MCF 10A (cell line): Measurements from ENCODE around the gene INHBB. TPM values are rescaled to one million over a fixed set of nuclear protein-coding genes. Genes with fewer than 3 reads are reported as not detected.

ENCODE experiments used
- BruUV-seq: library from RNA; stranded (reverse); fragments of 400-500 nt; replicated peaks from 2 replicates; lab custom pipeline; 2021; lab: Mats Ljungman, UMichigan
- CTCF ChIA-PET: fragments of 300-600 bp; sonication (Branson Sonifier 250); formaldehyde crosslinking; extraction: SDS; loops from one replicate; lab custom pipeline; 2021; ENCODE audit warnings: antibody characterized with exemption, inconsistent platforms; lab: Yijun Ruan, JAX
- POLR2A ChIA-PET: fragments of 300-600, 350-650 bp; sonication (Branson Sonifier 250); formaldehyde crosslinking; extraction: SDS; loops from one replicate; lab custom pipeline; 2020; ENCODE audit warnings: antibody characterized with exemption, inconsistent platforms; lab: Yijun Ruan, JAX
- DNase-seq: peaks from one replicate; pipeline ENCODE4 v3.0.0-alpha.2; 2018; ENCODE audit not compliant: unreplicated experiment
- H3K27ac Mint-ChIP-seq: one replicate; pipeline ENCODE4 v1.8.0; 2022; ENCODE audit warnings: mild to moderate bottlenecking, low read depth, mixed read lengths; ENCODE audit not compliant: unreplicated experiment
- H3K27me3 Mint-ChIP-seq: one replicate; pipeline ENCODE4 v1.8.0; 2022; ENCODE audit warnings: mixed read lengths; ENCODE audit not compliant: insufficient read depth, unreplicated experiment
- H3K36me3 Mint-ChIP-seq: one replicate; pipeline ENCODE4 v1.8.0; 2022; ENCODE audit warnings: mild to moderate bottlenecking, moderate library complexity, mixed read lengths; ENCODE audit not compliant: insufficient read depth, unreplicated experiment
- H3K4me1 Mint-ChIP-seq: one replicate; pipeline ENCODE4 v1.8.0; 2022; ENCODE audit warnings: mixed read lengths; ENCODE audit not compliant: insufficient read depth, unreplicated experiment
- H3K4me3 Mint-ChIP-seq: one replicate; pipeline ENCODE4 v1.8.0; 2022; ENCODE audit warnings: mild to moderate bottlenecking, moderate library complexity, mixed read lengths; ENCODE audit not compliant: unreplicated experiment
- H3K9me3 Mint-ChIP-seq: one replicate; pipeline ENCODE4 v1.8.0; 2022; ENCODE audit warnings: mixed read lengths; ENCODE audit not compliant: unreplicated experiment
- intact Hi-C: fragments of 100-400 bp; cut with micrococcal nuclease; formaldehyde crosslinking; loops from 2 replicates; pipeline ENCODE4 v1.14.1; 2022
- total RNA-seq: library from RNA; stranded (reverse); gene quantifications from 2 replicates; pipeline ENCODE4 v1.2.3, GENCODE V29; 2022
- TF ChIP-seq, protein P1 (sequence below): fragments of 200-600 bp; IDR thresholded peaks from one replicate; pipeline ENCODE4 v1.8.0; 2022; ENCODE audit warnings: antibody characterized with exemption, mild to moderate bottlenecking; ENCODE audit not compliant: unreplicated experiment

The INHBB gene
- total RNA-seq, 1 experiment from 2014 or later, result 0.16 TPM

DNA sequence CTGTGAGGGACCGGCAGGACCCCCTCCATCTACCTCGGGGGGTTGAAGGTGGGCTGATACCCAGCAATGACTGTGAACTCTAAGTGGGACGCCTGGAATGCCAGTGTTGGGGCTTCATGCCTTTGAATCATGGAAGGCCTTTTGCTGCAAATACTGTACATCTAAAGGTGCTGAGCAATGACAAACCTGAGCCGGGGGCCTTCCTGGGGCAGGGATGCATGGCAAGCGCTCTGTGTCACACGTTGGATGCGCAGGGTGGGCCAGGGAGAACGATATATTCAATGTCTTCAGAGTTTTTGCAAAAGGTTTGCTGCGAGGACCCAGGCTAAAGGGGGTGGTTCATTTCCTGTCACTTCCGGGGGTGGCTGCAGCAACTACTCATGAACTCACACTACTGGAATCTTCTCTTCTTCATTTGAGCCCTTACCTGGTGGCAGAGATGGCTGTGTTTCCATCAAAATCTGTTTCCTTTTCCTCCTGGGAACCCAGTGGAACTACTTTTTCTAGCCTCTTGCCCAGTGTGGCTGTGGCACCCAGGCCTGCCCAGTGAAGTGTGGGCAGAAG lies 24.1 kb upstream of the INHBB start:
- Mint-ChIP-seq H3K36me3 (no peaks in the 10 kb centered on the region), H3K27ac (no peak overlapping the region), H3K9me3 (no peaks in the 10 kb centered on the region), H3K4me1 (peaks cover 31% of the 10 kb centered on the region), H3K27me3 (no peaks in the 10 kb centered on the region), H3K4me3 (no peak overlapping the region)
- intact Hi-C loops, result no loop called here
- DNase-seq, result no peak
- TF ChIP-seq, protein P1, sequence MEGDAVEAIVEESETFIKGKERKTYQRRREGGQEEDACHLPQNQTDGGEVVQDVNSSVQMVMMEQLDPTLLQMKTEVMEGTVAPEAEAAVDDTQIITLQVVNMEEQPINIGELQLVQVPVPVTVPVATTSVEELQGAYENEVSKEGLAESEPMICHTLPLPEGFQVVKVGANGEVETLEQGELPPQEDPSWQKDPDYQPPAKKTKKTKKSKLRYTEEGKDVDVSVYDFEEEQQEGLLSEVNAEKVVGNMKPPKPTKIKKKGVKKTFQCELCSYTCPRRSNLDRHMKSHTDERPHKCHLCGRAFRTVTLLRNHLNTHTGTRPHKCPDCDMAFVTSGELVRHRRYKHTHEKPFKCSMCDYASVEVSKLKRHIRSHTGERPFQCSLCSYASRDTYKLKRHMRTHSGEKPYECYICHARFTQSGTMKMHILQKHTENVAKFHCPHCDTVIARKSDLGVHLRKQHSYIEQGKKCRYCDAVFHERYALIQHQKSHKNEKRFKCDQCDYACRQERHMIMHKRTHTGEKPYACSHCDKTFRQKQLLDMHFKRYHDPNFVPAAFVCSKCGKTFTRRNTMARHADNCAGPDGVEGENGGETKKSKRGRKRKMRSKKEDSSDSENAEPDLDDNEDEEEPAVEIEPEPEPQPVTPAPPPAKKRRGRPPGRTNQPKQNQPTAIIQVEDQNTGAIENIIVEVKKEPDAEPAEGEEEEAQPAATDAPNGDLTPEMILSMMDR, result no peak
- CTCF ChIA-PET, result interaction anchor here (0.5 to 0.6 kb wide), 3 partner anchors 16 to 241 kb away, joined by 3 read pairs; no protein-coding TSS in a partner anchor
- no TSS peak for BruUV-seq
- POLR2A ChIA-PET, result interaction anchor here (0.8 kb wide), 1 partner anchor 304 kb away, joined by 3 read pairs; no protein-coding TSS in a partner anchor

DNA sequence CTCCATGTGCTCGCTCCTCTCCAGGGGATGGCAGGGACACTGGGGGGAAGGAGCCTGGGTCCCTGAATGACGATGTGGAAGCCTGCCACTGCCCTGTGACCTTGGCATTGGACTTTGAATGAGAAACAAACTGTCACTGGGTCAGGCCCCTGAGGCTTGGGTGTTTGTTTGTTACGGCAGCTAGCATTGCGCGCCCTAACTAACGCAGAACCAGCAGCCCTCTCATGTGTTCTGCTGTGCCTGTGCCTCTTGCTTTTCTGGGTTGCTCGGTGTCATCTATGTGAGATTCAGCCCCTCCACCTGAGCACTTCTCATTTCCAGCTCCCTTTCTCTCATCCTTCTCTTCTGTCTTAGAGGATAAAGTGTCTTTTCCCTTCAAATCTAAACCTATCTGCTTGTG lies 23.6 kb upstream of the INHBB start:
- no TSS peak for BruUV-seq
- ChIA-PET POLR2A (interaction anchor here (1.8 kb wide), 1 partner anchor 16 kb away, joined by 5 read pairs; no protein-coding TSS in a partner anchor), CTCF (interaction anchor here (0.6 kb wide), 1 partner anchor 120 kb away, joined by 3 read pairs; no protein-coding TSS in a partner anchor)
- H3K27ac Mint-ChIP-seq, result no peak overlapping the region
- TF ChIP-seq, protein P1, result no peak
- H3K4me1 Mint-ChIP-seq, result peaks cover 31% of the 10 kb centered on the region
- H3K9me3 Mint-ChIP-seq, result no peaks in the 10 kb centered on the region
- DNase-seq, result no peak
- intact Hi-C loops, result no loop called here
- no peaks in the 10 kb centered on the region for H3K27me3 Mint-ChIP-seq
- H3K36me3 Mint-ChIP-seq, result no peaks in the 10 kb centered on the region
- H3K4me3 Mint-ChIP-seq, result no peak overlapping the region

DNA sequence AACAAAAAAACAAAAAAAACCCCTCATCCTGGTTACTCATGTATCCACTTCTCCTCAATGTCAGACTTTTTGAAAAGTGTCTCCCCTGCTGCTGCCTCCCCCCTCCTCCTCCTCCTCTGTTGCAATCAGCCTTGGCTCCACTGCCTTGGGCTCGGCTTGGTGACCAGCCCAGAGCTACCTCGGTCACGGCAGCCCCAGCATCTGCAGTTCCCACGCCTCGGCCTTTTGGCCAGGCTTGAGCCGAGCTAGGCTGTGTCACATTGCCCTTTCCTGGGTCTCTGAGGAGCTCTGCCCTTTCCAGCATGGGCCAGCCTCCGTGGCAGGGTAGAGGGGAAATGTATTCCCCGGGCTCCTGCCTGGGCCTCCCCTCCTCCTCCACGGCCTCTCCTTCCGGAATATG lies 22.7 kb upstream of the INHBB start:
- Mint-ChIP-seq H3K4me1 (peaks cover 31% of the 10 kb centered on the region), H3K9me3 (no peaks in the 10 kb centered on the region), H3K27ac (no peak overlapping the region), H3K27me3 (no peaks in the 10 kb centered on the region), H3K4me3 (no peak overlapping the region), H3K36me3 (no peaks in the 10 kb centered on the region)
- TF ChIP-seq, protein P1, result no peak
- POLR2A ChIA-PET, result interaction anchor here (0.6 to 1.8 kb wide), 8 partner anchors 8 to 515 kb away, joined by 3 to 5 read pairs (median 4); no protein-coding TSS in a partner anchor
- no TSS peak for BruUV-seq
- DNase-seq, result peak; percentile 51
- intact Hi-C loops, result no loop called here
- CTCF ChIA-PET, result interaction anchor here (0.6 to 1.7 kb wide), 7 partner anchors 9 to 357 kb away, joined by 3 to 5 read pairs (median 4); no protein-coding TSS in a partner anchor

DNA sequence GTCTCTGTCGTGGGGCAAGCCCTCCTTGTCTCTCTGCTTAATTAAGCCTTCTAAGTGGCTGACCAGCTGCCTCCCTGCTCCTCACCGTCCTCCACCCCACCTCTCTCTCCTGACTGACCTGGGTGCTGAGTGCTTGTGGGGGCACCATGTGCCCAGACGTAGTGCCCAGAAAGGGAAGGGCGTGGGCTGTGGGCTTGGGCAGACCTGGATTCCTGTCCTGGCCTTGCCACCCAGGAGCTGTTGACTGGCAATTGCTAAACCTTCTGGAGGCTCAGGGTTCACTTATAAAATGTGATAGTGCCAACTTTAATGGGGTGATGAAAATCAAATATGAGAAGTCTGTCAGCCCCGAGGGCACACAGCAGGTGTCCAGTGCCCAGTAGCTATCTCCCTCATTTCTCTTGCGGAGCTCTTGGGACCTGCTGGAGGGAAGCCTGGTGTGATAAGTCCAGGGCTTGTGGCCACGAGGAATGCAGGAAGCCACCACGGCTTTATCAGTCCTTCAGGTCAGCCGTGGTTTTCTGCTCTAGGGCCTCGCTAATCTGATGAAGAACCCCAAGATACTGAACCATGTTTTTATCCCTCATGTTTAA lies 22.0 kb upstream of the INHBB start:
- DNase-seq, result no peak
- POLR2A ChIA-PET, result interaction anchor here (0.6 to 1.8 kb wide), 9 partner anchors 8 to 515 kb away, joined by 3 to 5 read pairs (median 4); no protein-coding TSS in a partner anchor
- CTCF ChIA-PET, result interaction anchor here (0.6 to 1.7 kb wide), 8 partner anchors 10 to 398 kb away, joined by 3 to 5 read pairs (median 4); no protein-coding TSS in a partner anchor
- no TSS peak for BruUV-seq
- no peak overlapping the region for H3K4me3 Mint-ChIP-seq
- no peaks in the 10 kb centered on the region for H3K36me3 Mint-ChIP-seq
- intact Hi-C loops, result no loop called here
- H3K27me3 Mint-ChIP-seq, result no peaks in the 10 kb centered on the region
- TF ChIP-seq, protein P1, result no peak
- no peaks in the 10 kb centered on the region for H3K9me3 Mint-ChIP-seq
- H3K4me1 Mint-ChIP-seq, result peaks cover 28% of the 10 kb centered on the region
- no peak overlapping the region for H3K27ac Mint-ChIP-seq
